Measurements from ENCODE around the gene GPR132. TPM values are rescaled to one million over a fixed set of nuclear protein-coding genes. Genes with fewer than 3 reads are reported as not detected.
"Not testable (repeated sequence)": the region's sequence is repeated elsewhere in the genome, so short reads cannot be mapped to it uniquely, and the experiment has no call there.

The GPR132 gene
- total RNA-seq, 2 donors from 2014 or later = 38.2 to 49.6 TPM

- DNase-seq (no peak), ATAC-seq (replicated peaks in 1 of 2) (no peak)
- H3K4me3 Mint-ChIP-seq = peak overlapping the region in 1 of 2 donors; percentile 75
- H3K36me3 Mint-ChIP-seq (ENCODE audit: insufficient read depth in 2 of 2) = no peaks in the 10 kb centered on the region
- no peaks in the 10 kb centered on the region for H3K9me3 Mint-ChIP-seq
- no peak overlapping the region for H3K27ac Mint-ChIP-seq
- peaks cover 20% of the 10 kb centered on the region for H3K4me1 Mint-ChIP-seq (ENCODE audit: low read depth)
- peaks cover 8% of the 10 kb centered on the region for H3K27me3 Mint-ChIP-seq (ENCODE audit: low read depth)
Measured at GRCh38 chr14:105088812-105089745, 23.8 kb upstream of the GPR132 start.

- peak overlapping the region; percentile 72 to 75 for H3K4me3 Mint-ChIP-seq
- peaks cover 15% of the 10 kb centered on the region for H3K4me1 Mint-ChIP-seq (ENCODE audit: low read depth)
- H3K36me3 Mint-ChIP-seq (ENCODE audit: insufficient read depth in 2 of 2) = no peaks in the 10 kb centered on the region
- DNase-seq = no peak
- no peak overlapping the region for H3K27ac Mint-ChIP-seq
- no peak for ATAC-seq (replicated peaks in 1 of 2)
- H3K9me3 Mint-ChIP-seq = no peaks in the 10 kb centered on the region
- H3K27me3 Mint-ChIP-seq (ENCODE audit: low read depth) = peaks cover 13% of the 10 kb centered on the region
Measured at GRCh38 chr14:105087963-105088811, 23.0 kb upstream of the GPR132 start.

GRCh38 chr14:105087308-105087962, 22.2 kb upstream of the GPR132 start:
- H3K36me3 Mint-ChIP-seq (ENCODE audit: insufficient read depth in 2 of 2) = no peaks in the 10 kb centered on the region
- no peaks in the 10 kb centered on the region for H3K9me3 Mint-ChIP-seq
- H3K27ac Mint-ChIP-seq = no peak overlapping the region
- peak overlapping the region; percentile 83 to 88 for H3K4me3 Mint-ChIP-seq
- peak; percentile 44 to 59 for DNase-seq
- peak; percentile 21 to 28 for ATAC-seq (replicated peaks in 1 of 2)
- H3K4me1 Mint-ChIP-seq (ENCODE audit: low read depth) = peaks cover 15% of the 10 kb centered on the region
- H3K27me3 Mint-ChIP-seq (ENCODE audit: low read depth) = peaks cover 13% of the 10 kb centered on the region

- H3K9me3 Mint-ChIP-seq = no peaks in the 10 kb centered on the region
- H3K27ac Mint-ChIP-seq = no peak overlapping the region
- H3K4me3 Mint-ChIP-seq = peak overlapping the region; percentile 83 to 88
- peaks cover 15% of the 10 kb centered on the region for H3K4me1 Mint-ChIP-seq (ENCODE audit: low read depth)
- H3K27me3 Mint-ChIP-seq (ENCODE audit: low read depth) = peaks cover 13% of the 10 kb centered on the region
- no peaks in the 10 kb centered on the region for H3K36me3 Mint-ChIP-seq (ENCODE audit: insufficient read depth in 2 of 2)
- DNase-seq = peak; percentile 90 to 95
- ATAC-seq (replicated peaks in 1 of 2) = peak; percentile 88 to 90
Measured at GRCh38 chr14:105086833-105087307, 21.6 kb upstream of the GPR132 start.

- H3K9me3 Mint-ChIP-seq = no peaks in the 10 kb centered on the region
- no peak overlapping the region for H3K4me3 Mint-ChIP-seq
- DNase-seq (no peak), ATAC-seq (replicated peaks in 1 of 2) (no peak)
- H3K4me1 Mint-ChIP-seq (ENCODE audit: low read depth) = peaks cover 14% of the 10 kb centered on the region
- peaks cover 13% of the 10 kb centered on the region for H3K27me3 Mint-ChIP-seq (ENCODE audit: low read depth)
- H3K27ac Mint-ChIP-seq = no peak overlapping the region
- no peaks in the 10 kb centered on the region for H3K36me3 Mint-ChIP-seq (ENCODE audit: insufficient read depth in 2 of 2)
Measured at GRCh38 chr14:105085766-105086165, 20.5 kb upstream of the GPR132 start.

GRCh38 chr14:105084741-105085571, 19.7 kb upstream of the GPR132 start:
- Mint-ChIP-seq H3K9me3 (no peaks in the 10 kb centered on the region), H3K4me1 (ENCODE audit: low read depth) (peaks cover 8% of the 10 kb centered on the region), H3K27ac (no peak overlapping the region), H3K4me3 (no peak overlapping the region), H3K27me3 (ENCODE audit: low read depth) (peaks cover 13% of the 10 kb centered on the region), H3K36me3 (ENCODE audit: insufficient read depth in 2 of 2) (no peaks in the 10 kb centered on the region)
- DNase-seq (no peak), ATAC-seq (replicated peaks in 1 of 2) (no peak)

GRCh38 chr14:105083926-105084685, 18.9 kb upstream of the GPR132 start:
- H3K4me1 Mint-ChIP-seq (ENCODE audit: low read depth) = peaks cover 8% of the 10 kb centered on the region
- H3K4me3 Mint-ChIP-seq = no peak overlapping the region
- no peaks in the 10 kb centered on the region for H3K36me3 Mint-ChIP-seq (ENCODE audit: insufficient read depth in 2 of 2)
- H3K9me3 Mint-ChIP-seq = no peaks in the 10 kb centered on the region
- H3K27ac Mint-ChIP-seq = no peak overlapping the region
- H3K27me3 Mint-ChIP-seq (ENCODE audit: low read depth) = peaks cover 13% of the 10 kb centered on the region
- DNase-seq = no peak
- ATAC-seq (replicated peaks in 1 of 2) = no peak

- peaks cover 9% of the 10 kb centered on the region for H3K27me3 Mint-ChIP-seq (ENCODE audit: low read depth)
- H3K4me1 Mint-ChIP-seq (ENCODE audit: low read depth) = peaks cover 8% of the 10 kb centered on the region
- H3K27ac Mint-ChIP-seq = no peak overlapping the region
- H3K9me3 Mint-ChIP-seq = no peaks in the 10 kb centered on the region
- DNase-seq (no peak), ATAC-seq (replicated peaks in 1 of 2) (no peak)
- H3K4me3 Mint-ChIP-seq = no peak overlapping the region
- no peaks in the 10 kb centered on the region for H3K36me3 Mint-ChIP-seq (ENCODE audit: insufficient read depth in 2 of 2)
Measured at GRCh38 chr14:105082703-105083102, 17.5 kb upstream of the GPR132 start.

GRCh38 chr14:105081473-105081872, 16.2 kb upstream of the GPR132 start:
- peaks cover 16% of the 10 kb centered on the region for H3K4me1 Mint-ChIP-seq (ENCODE audit: low read depth)
- H3K27ac Mint-ChIP-seq; ATAC-seq (replicated peaks in 1 of 2): not testable (repeated sequence)

GRCh38 chr14:105080161-105080560, 14.9 kb upstream of the GPR132 start:
- H3K9me3 Mint-ChIP-seq = no peaks in the 10 kb centered on the region
- H3K36me3 Mint-ChIP-seq (ENCODE audit: insufficient read depth in 2 of 2) = no peaks in the 10 kb centered on the region
- H3K4me3 Mint-ChIP-seq = no peak overlapping the region
- H3K27me3 Mint-ChIP-seq (ENCODE audit: low read depth) = peaks cover 9% of the 10 kb centered on the region
- peaks cover 23% of the 10 kb centered on the region for H3K4me1 Mint-ChIP-seq (ENCODE audit: low read depth)
- H3K27ac Mint-ChIP-seq = no peak overlapping the region
- no peak for DNase-seq
- ATAC-seq (replicated peaks in 1 of 2) = no peak

More at GRCh38 chr14:105081473-105081872, 16.2 kb upstream of the GPR132 start:
- H3K9me3 Mint-ChIP-seq; H3K4me3 Mint-ChIP-seq; H3K27me3 Mint-ChIP-seq (ENCODE audit: low read depth); H3K36me3 Mint-ChIP-seq (ENCODE audit: insufficient read depth in 2 of 2); DNase-seq: not testable (repeated sequence)

- no peaks in the 10 kb centered on the region for H3K36me3 Mint-ChIP-seq (ENCODE audit: insufficient read depth in 2 of 2)
- no peak overlapping the region for H3K27ac Mint-ChIP-seq
- no peaks in the 10 kb centered on the region for H3K9me3 Mint-ChIP-seq
- H3K4me3 Mint-ChIP-seq = no peak overlapping the region
- H3K27me3 Mint-ChIP-seq (ENCODE audit: low read depth) = no peaks in the 10 kb centered on the region
- DNase-seq (no peak), ATAC-seq (replicated peaks in 1 of 2) (no peak)
- H3K4me1 Mint-ChIP-seq (ENCODE audit: low read depth) = peaks cover 23% of the 10 kb centered on the region
Measured at GRCh38 chr14:105078294-105078693, 13.1 kb upstream of the GPR132 start.
